HepG2 (cell line): ENCODE data around the gene PACSIN1. TPM values are rescaled to one million over a fixed set of nuclear protein-coding genes. Genes with fewer than 3 reads are reported as not detected.

Source experiments
- HNF1B ChIP-seq: sonication (generic); formaldehyde crosslinking; IDR thresholded peaks from 2 replicates; pipeline ENCODE4 v1.5.1; 2020; ENCODE audit warnings: mild to moderate bottlenecking, moderate library complexity, missing genetic modification reagents
- MAFF ChIP-seq: IDR thresholded peaks from 2 replicates; pipeline ENCODE4 v1.6.1; 2011; ENCODE audit warnings: low read depth, low read length, improper control_type of control experiment
- MED1 ChIP-seq: sonication (generic); formaldehyde crosslinking; IDR thresholded peaks from 2 replicates; pipeline ENCODE4 v1.4.0; 2020; ENCODE audit warnings: missing genetic modification reagents
- MEIS2 ChIP-seq: sonication (generic); formaldehyde crosslinking; IDR thresholded peaks from 2 replicates; pipeline ENCODE4 v1.9.0; 2021; ENCODE audit warnings: mild to moderate bottlenecking, missing genetic modification reagents
- NFE2 ChIP-seq: sonication (generic); formaldehyde crosslinking; IDR thresholded peaks from 2 replicates; pipeline ENCODE4 v1.4.0; 2020; ENCODE audit warnings: missing genetic modification reagents
- NFYB ChIP-seq: sonication (generic); formaldehyde crosslinking; IDR thresholded peaks from 2 replicates; pipeline ENCODE4 v1.4.0; 2020; ENCODE audit warnings: missing genetic modification reagents
- POGZ ChIP-seq: sonication (generic); formaldehyde crosslinking; IDR thresholded peaks from 2 replicates; pipeline ENCODE4 v1.4.0; 2020; ENCODE audit warnings: mild to moderate bottlenecking, missing genetic modification reagents
- PRDM10 ChIP-seq: sonication (generic); formaldehyde crosslinking; IDR thresholded peaks from 2 replicates; pipeline ENCODE4 v1.4.0; 2020; ENCODE audit warnings: low read depth, missing genetic modification reagents
- RBFOX2 ChIP-seq: fragments of 200-400 bp; formaldehyde crosslinking; IDR thresholded peaks from 2 replicates; pipeline ENCODE4 v1.6.1; 2017; ENCODE audit warnings: low read depth, mild to moderate bottlenecking, low read length
- SMAD9 ChIP-seq: sonication (generic); formaldehyde crosslinking; IDR thresholded peaks from 2 replicates; pipeline ENCODE4 v1.5.1; 2020; ENCODE audit warnings: mild to moderate bottlenecking, missing genetic modification reagents
- SMARCE1 ChIP-seq: fragments of 450-650 bp; IDR thresholded peaks from 2 replicates; pipeline ENCODE4 v1.6.1; 2017; ENCODE audit warnings: borderline replicate concordance
- SMC3 ChIP-seq: IDR thresholded peaks from 2 replicates; pipeline ENCODE4 v1.6.1; 2011; ENCODE audit warnings: low read length, improper control_type of control experiment
- SNAI1 ChIP-seq: sonication (generic); formaldehyde crosslinking; IDR thresholded peaks from 2 replicates; pipeline ENCODE4 v1.5.0; 2020; ENCODE audit warnings: mild to moderate bottlenecking, missing genetic modification reagents, borderline replicate concordance
- TFDP1 ChIP-seq: IDR thresholded peaks from 2 replicates; pipeline ENCODE4 v1.6.1; 2016; ENCODE audit warnings: missing compliant biosample characterization, missing genetic modification reagents, borderline replicate concordance
- ZNF160 ChIP-seq: sonication (generic); formaldehyde crosslinking; IDR thresholded peaks from 2 replicates; pipeline ENCODE4 v1.8.0; 2022; ENCODE audit warnings: mild to moderate bottlenecking, inconsistent platforms, missing genetic modification reagents
- ZNF274 ChIP-seq: sonication (generic); formaldehyde crosslinking; IDR thresholded peaks from 2 replicates; pipeline ENCODE4 v1.5.1; 2020; ENCODE audit warnings: mild to moderate bottlenecking, missing genetic modification reagents
- ZNF430 ChIP-seq: sonication (generic); formaldehyde crosslinking; IDR thresholded peaks from 2 replicates; pipeline ENCODE4 v1.9.0; 2021; ENCODE audit warnings: mild to moderate bottlenecking, missing genetic modification reagents
- ZNF572 ChIP-seq: sonication (generic); formaldehyde crosslinking; IDR thresholded peaks from 2 replicates; pipeline ENCODE4 v1.5.1; 2020; ENCODE audit warnings: mild to moderate bottlenecking, missing genetic modification reagents
- ZNF672 ChIP-seq: sonication (generic); formaldehyde crosslinking; IDR thresholded peaks from 2 replicates; pipeline ENCODE4 v1.8.1; 2022; ENCODE audit warnings: missing genetic modification reagents
- ZNF709 ChIP-seq: sonication (generic); formaldehyde crosslinking; IDR thresholded peaks from 2 replicates; pipeline ENCODE4 v1.5.0; 2020; ENCODE audit warnings: mild to moderate bottlenecking, missing genetic modification reagents
- ZNF772 ChIP-seq: sonication (generic); formaldehyde crosslinking; IDR thresholded peaks from 2 replicates; pipeline ENCODE4 v1.5.0; 2020; ENCODE audit warnings: mild to moderate bottlenecking, missing genetic modification reagents
- ZNF816 ChIP-seq: sonication (generic); formaldehyde crosslinking; IDR thresholded peaks from 2 replicates; pipeline ENCODE4 v1.8.0; 2022; ENCODE audit warnings: missing genetic modification reagents, mild to moderate bottlenecking, borderline replicate concordance
- polyA plus RNA-seq, 8 experiments: library from polyadenylated mRNA; depleted of rRNA in 3 of 8; stranded (reverse) in 7 of 8; unstranded in 1 of 8; fragments of >200 nt; fragmentation: Illumina TruSeq in 4 of 8; extraction: Trizol in 4 of 8; gene quantifications; 2 replicates each; pipeline versions ENCODE4 v1.2.1 to v1.2.3, GENCODE V29; 2011 to 2016; ENCODE audit warnings: low read depth in 4 of 8, missing spikeins in 1 of 8, mixed read lengths in 1 of 8; ENCODE audit not compliant: insufficient read depth in 1 of 8
- total RNA-seq, 5 experiments: library from RNA; depleted of rRNA; stranded (reverse); fragments of >200 nt; fragmentation: Illumina TruSeq; extraction: Trizol; gene quantifications; 2 replicates each; pipeline ENCODE4 v1.2.3, GENCODE V29; 2016; ENCODE audit warnings: low read depth in 1 of 5
- TF ChIP-seq, protein P1 (sequence below): sonication (generic); formaldehyde crosslinking; IDR thresholded peaks from 2 replicates; pipeline ENCODE4 v1.4.0; 2020; ENCODE audit warnings: mild to moderate bottlenecking, missing genetic modification reagents, borderline replicate concordance

The PACSIN1 gene
- total and polyA plus RNA-seq, 2 of the 13 experiments (the other 11 are each of a cell fraction or from before 2014, with no cell fraction given), result not detected

DNA sequence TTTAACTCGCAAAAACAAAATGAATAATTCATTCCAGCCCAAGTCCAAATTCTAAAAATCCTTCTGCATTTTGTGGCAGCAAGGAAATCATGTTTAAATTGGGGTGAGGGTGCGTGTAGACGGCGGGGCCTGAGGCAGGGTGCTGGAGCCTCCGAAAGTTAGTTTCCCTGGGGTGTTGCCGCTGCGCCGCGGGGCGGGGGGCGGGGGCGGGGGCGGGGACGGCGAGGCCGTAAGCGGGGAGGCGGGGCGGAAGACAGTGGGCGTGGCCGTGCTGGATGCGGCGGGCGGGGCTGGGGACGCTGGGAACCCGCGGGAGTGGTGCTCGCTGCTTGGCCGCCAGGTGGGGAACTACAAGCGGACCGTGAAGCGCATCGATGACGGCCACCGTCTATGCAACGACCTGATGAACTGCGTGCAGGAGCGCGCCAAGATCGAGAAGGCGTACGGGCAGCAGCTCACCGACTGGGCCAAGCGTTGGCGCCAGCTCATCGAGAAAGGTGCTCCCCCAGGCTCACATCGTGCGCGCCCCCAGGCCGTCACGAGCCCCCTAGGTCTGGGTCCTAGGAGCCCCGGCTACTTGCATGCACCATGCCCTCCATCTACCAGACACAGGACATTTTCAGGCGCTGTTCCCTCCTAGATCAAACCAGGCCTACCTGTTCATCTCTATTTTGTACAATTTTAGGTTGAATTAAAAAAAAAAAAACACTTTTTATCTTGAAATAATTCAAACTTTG lies 61.3 kb downstream of the PACSIN1 start (continued):
- TF ChIP-seq ZNF772 (CRISPR knock-in tag) (peak; percentile 75; the same call in 1 of the 2 replicates), ZNF274 (CRISPR knock-in tag) (peak; percentile 70; the same call in 1 of the 2 replicates), NFYB (CRISPR knock-in tag) (no peak), SMC3 (peak; percentile 55; the same call in 1 of the 2 replicates), PRDM10 (no peak), ZNF816 (CRISPR knock-in tag) (no peak), RBFOX2 (no peak), TFDP1 (CRISPR knock-in tag) (peak; percentile 95), ZNF572 (CRISPR knock-in tag) (0 out of 2 replicates have a peak, but pooled peaks have one; percentile 64), MED1 (CRISPR knock-in tag) (peak; percentile 39; the same call in 1 of the 2 replicates), ZNF709 (0 out of 2 replicates have a peak, but pooled peaks have one; percentile 22), SNAI1 (CRISPR knock-in tag) (no peak), SMARCE1 (no peak), SMAD9 (CRISPR knock-in tag) (no peak), ZNF160 (0 out of 2 replicates have a peak, but pooled peaks have one; percentile 65), HNF1B (CRISPR knock-in tag) (peak; percentile 67; the same call in 1 of the 2 replicates), MAFF (no peak), MEIS2 (CRISPR knock-in tag) (no peak), POGZ (CRISPR knock-in tag) (peak; percentile 59), ZNF672 (CRISPR knock-in tag) (no peak), NFE2 (CRISPR knock-in tag) (no peak), ZNF430 (CRISPR knock-in tag) (0 out of 2 replicates have a peak, but pooled peaks have one; percentile 53)
- TF ChIP-seq, protein P1, sequence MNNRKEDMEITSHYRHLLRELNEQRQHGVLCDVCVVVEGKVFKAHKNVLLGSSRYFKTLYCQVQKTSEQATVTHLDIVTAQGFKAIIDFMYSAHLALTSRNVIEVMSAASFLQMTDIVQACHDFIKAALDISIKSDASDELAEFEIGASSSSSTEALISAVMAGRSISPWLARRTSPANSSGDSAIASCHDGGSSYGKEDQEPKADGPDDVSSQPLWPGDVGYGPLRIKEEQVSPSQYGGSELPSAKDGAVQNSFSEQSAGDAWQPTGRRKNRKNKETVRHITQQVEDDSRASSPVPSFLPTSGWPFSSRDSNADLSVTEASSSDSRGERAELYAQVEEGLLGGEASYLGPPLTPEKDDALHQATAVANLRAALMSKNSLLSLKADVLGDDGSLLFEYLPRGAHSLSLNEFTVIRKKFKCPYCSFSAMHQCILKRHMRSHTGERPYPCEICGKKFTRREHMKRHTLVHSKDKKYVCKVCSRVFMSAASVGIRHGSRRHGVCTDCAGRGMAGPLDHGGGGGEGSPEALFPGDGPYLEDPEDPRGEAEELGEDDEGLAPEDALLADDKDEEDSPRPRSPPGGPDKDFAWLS (CRISPR knock-in tag), result no peak
